ENCODE data around the gene ABCC6. TPM values are rescaled to one million over a fixed set of nuclear protein-coding genes. Genes with fewer than 3 reads are reported as not detected.

The ABCC6 gene
- total RNA-seq, 2 experiments from 2014 or later: not detected

- no TSS peak for BruUV-seq (replicated peaks)
- Histone ChIP-seq H3K4me2 (ENCODE audit: low read length) (no peak overlapping the region), H3K79me2 (ENCODE audit: insufficient read depth, low read depth, low read length) (no peaks in the 10 kb centered on the region), H3K36me3 (ENCODE audit: insufficient read depth, low read length) (peaks cover 98% of the 10 kb centered on the region), H3K27ac (ENCODE audit: low read depth, low read length, poor library complexity, severe bottlenecking) (no peak overlapping the region), H3K4me1 (ENCODE audit: insufficient read depth, low read length, poor library complexity, severe bottlenecking) (no peaks in the 10 kb centered on the region), H4K20me1 (ENCODE audit: insufficient read depth, low read length) (no peaks in the 10 kb centered on the region), H3K9me3 (ENCODE audit: low read length) (no peaks in the 10 kb centered on the region), H3K4me3 (ENCODE audit: low read depth, low read length, poor library complexity, severe bottlenecking) (no peak overlapping the region), H2AFZ (ENCODE audit: low read length) (no peak overlapping the region), H3K9me2 (ENCODE audit: insufficient read depth, low read length) (no peaks in the 10 kb centered on the region)
- DNase-seq (ENCODE audit: low spot score): no peak
- intact Hi-C loops (cut with micrococcal nuclease; ENCODE audit: unreplicated experiment): no loop called here
- ChIA-PET POLR2A (no interaction called here), CTCF (ENCODE audit: unreplicated experiment) (no interaction called here)
- TF ChIP-seq EZH2phosphoT487 (IDR thresholded peaks at IDR 0.05; ENCODE audit: borderline replicate concordance, low read depth, low read length) (no peak), CTCF (conservative IDR thresholded peaks at IDR 0.05; ENCODE audit: low read length) (no peak)
Observed at GRCh38 chr16:16139806-16140205, 83.5 kb downstream of the ABCC6 start.

- H3K4me2 ChIP-seq (ENCODE audit: low read length): no peak overlapping the region
- no peaks in the 10 kb centered on the region for H3K79me2 ChIP-seq (ENCODE audit: insufficient read depth, low read depth, low read length)
- H3K9me3 ChIP-seq (ENCODE audit: low read length): no peaks in the 10 kb centered on the region
- intact Hi-C loops (cut with micrococcal nuclease; ENCODE audit: unreplicated experiment): no loop called here
- no peak overlapping the region for H2AFZ ChIP-seq (ENCODE audit: low read length)
- no peak overlapping the region for H3K27ac ChIP-seq (ENCODE audit: low read depth, low read length, poor library complexity, severe bottlenecking)
- BruUV-seq (replicated peaks): no TSS peak
- TF ChIP-seq EZH2phosphoT487 (IDR thresholded peaks at IDR 0.05; ENCODE audit: borderline replicate concordance, low read depth, low read length) (no peak), CTCF (conservative IDR thresholded peaks at IDR 0.05; ENCODE audit: low read length) (no peak)
- no peaks in the 10 kb centered on the region for H3K9me2 ChIP-seq (ENCODE audit: insufficient read depth, low read length)
- no peak for DNase-seq (ENCODE audit: low spot score)
- peaks cover 98% of the 10 kb centered on the region for H3K36me3 ChIP-seq (ENCODE audit: insufficient read depth, low read length)
- ChIA-PET POLR2A (no interaction called here), CTCF (ENCODE audit: unreplicated experiment) (no interaction called here)
- H4K20me1 ChIP-seq (ENCODE audit: insufficient read depth, low read length): no peaks in the 10 kb centered on the region
- no peak overlapping the region for H3K4me3 ChIP-seq (ENCODE audit: low read depth, low read length, poor library complexity, severe bottlenecking)
- no peaks in the 10 kb centered on the region for H3K4me1 ChIP-seq (ENCODE audit: insufficient read depth, low read length, poor library complexity, severe bottlenecking)
Observed at GRCh38 chr16:16139061-16139460, 84.2 kb downstream of the ABCC6 start.

- H3K4me2 ChIP-seq (ENCODE audit: low read length): no peak overlapping the region
- DNase-seq (ENCODE audit: low spot score): no peak
- no peak for TF ChIP-seq CTCF (conservative IDR thresholded peaks at IDR 0.05; ENCODE audit: low read length)
- no peak for TF ChIP-seq EZH2phosphoT487 (IDR thresholded peaks at IDR 0.05; ENCODE audit: borderline replicate concordance, low read depth, low read length)
- no peak overlapping the region for H3K4me3 ChIP-seq (ENCODE audit: low read depth, low read length, poor library complexity, severe bottlenecking)
- intact Hi-C loops (cut with micrococcal nuclease; ENCODE audit: unreplicated experiment): no loop called here
- ChIA-PET POLR2A (interaction anchor here (0.6 kb wide), 1 partner anchor 237 kb away, joined by 3 read pairs; no protein-coding TSS in a partner anchor), CTCF (ENCODE audit: unreplicated experiment) (no interaction called here)
- H3K4me1 ChIP-seq (ENCODE audit: insufficient read depth, low read length, poor library complexity, severe bottlenecking): no peaks in the 10 kb centered on the region
- H4K20me1 ChIP-seq (ENCODE audit: insufficient read depth, low read length): no peaks in the 10 kb centered on the region
- H2AFZ ChIP-seq (ENCODE audit: low read length): no peak overlapping the region
- H3K9me2 ChIP-seq (ENCODE audit: insufficient read depth, low read length): no peaks in the 10 kb centered on the region
- H3K79me2 ChIP-seq (ENCODE audit: insufficient read depth, low read depth, low read length): no peaks in the 10 kb centered on the region
- H3K27ac ChIP-seq (ENCODE audit: low read depth, low read length, poor library complexity, severe bottlenecking): no peak overlapping the region
- peaks cover 98% of the 10 kb centered on the region for H3K36me3 ChIP-seq (ENCODE audit: insufficient read depth, low read length)
- BruUV-seq (replicated peaks): no TSS peak
- H3K9me3 ChIP-seq (ENCODE audit: low read length): no peaks in the 10 kb centered on the region
Observed at GRCh38 chr16:16138034-16138635, 85.2 kb downstream of the ABCC6 start.
